Fibroblast of skin of left biceps (primary cell): ENCODE data around the gene PLA2G4A.

Source experiments
- DNase-seq, 2 experiments: peaks; one replicate each; pipeline ENCODE4 v3.0.0-alpha.2; 2013; ENCODE audit warnings: low read depth in 2 of 2

The PLA2G4A gene

GRCh38 chr1:186834399-186834958 is 5.7 kb downstream of the PLA2G4A start:
- DNase-seq: no peak

- no peak for DNase-seq
Observed at GRCh38 chr1:186835448-186835847, 6.7 kb downstream of the PLA2G4A start.

- no peak for DNase-seq
Observed at GRCh38 chr1:186837806-186838205, 9.1 kb downstream of the PLA2G4A start.

GRCh38 chr1:186838380-186839040 is 9.8 kb downstream of the PLA2G4A start:
- no peak for DNase-seq

- no peak for DNase-seq
Observed at GRCh38 chr1:186839041-186839400, 10.3 kb downstream of the PLA2G4A start.

GRCh38 chr1:186841599-186841998 is 12.8 kb downstream of the PLA2G4A start:
- no peak for DNase-seq

GRCh38 chr1:186842547-186842946 is 13.8 kb downstream of the PLA2G4A start:
- no peak for DNase-seq

GRCh38 chr1:186843226-186843625 is 14.5 kb downstream of the PLA2G4A start:
- DNase-seq: no peak

GRCh38 chr1:186843931-186844330 is 15.2 kb downstream of the PLA2G4A start:
- DNase-seq: no peak

- DNase-seq: no peak
Observed at GRCh38 chr1:186845576-186846210, 16.9 kb downstream of the PLA2G4A start.

- no peak for DNase-seq
Observed at GRCh38 chr1:186848509-186849130, 19.9 kb downstream of the PLA2G4A start.

GRCh38 chr1:186849271-186849671 is 20.5 kb downstream of the PLA2G4A start:
- no peak for DNase-seq

- DNase-seq: no peak
Observed at GRCh38 chr1:186849826-186850225, 21.1 kb downstream of the PLA2G4A start.

GRCh38 chr1:186854102-186854501 is 25.4 kb downstream of the PLA2G4A start:
- DNase-seq: no peak

- DNase-seq: no peak
Observed at GRCh38 chr1:186858923-186859322, 30.2 kb downstream of the PLA2G4A start.

- DNase-seq: no peak
Observed at GRCh38 chr1:186859995-186860394, 31.2 kb downstream of the PLA2G4A start.

GRCh38 chr1:186864296-186864695 is 35.5 kb downstream of the PLA2G4A start:
- DNase-seq: peak; percentile 43 to 52

- no peak for DNase-seq
Observed at GRCh38 chr1:186865253-186865652, 36.5 kb downstream of the PLA2G4A start.

- no peak for DNase-seq
Observed at GRCh38 chr1:186865857-186866256, 37.1 kb downstream of the PLA2G4A start.

- DNase-seq: no peak
Observed at GRCh38 chr1:186869526-186870228, 40.9 kb downstream of the PLA2G4A start.

GRCh38 chr1:186871784-186872183 is 43.0 kb downstream of the PLA2G4A start:
- DNase-seq: no peak

- DNase-seq: no peak
Observed at GRCh38 chr1:186872291-186872690, 43.5 kb downstream of the PLA2G4A start.
